GM18907 (cell line): Measurements from ENCODE around the gene HCLS1.
A peak's percentile ranks its signal among the peaks of the same experiment; 100 is the strongest.
"Not testable (repeated sequence)": the region's sequence is repeated elsewhere in the genome, so short reads cannot be mapped to it uniquely, and the experiment has no call there.

Experiments
- ATAC-seq: cut with Tn5 transposase; IDR thresholded peaks from one replicate; pipeline ENCODE4 v1.9.1; 2021; ENCODE audit warnings: mild to moderate bottlenecking, moderate library complexity; ENCODE audit not compliant: unreplicated experiment

HCLS1 gene

GRCh38 chr3:121660356-121661171 lies at the start of gene HCLS1:
TSS of gene HCLS1 (minus strand) at chr3:121660903. CDS start at chr3:121658347, 2,556 bp downstream.
- ATAC-seq: peak; percentile 88

- ATAC-seq: no peak
Observed at GRCh38 chr3:121710347-121710746, 49.6 kb upstream of the HCLS1 start.

GRCh38 chr3:121707531-121708273 lies 47.0 kb upstream of the HCLS1 start:
- no peak for ATAC-seq

GRCh38 chr3:121705541-121705940 lies 44.8 kb upstream of the HCLS1 start:
- ATAC-seq: no peak

- ATAC-seq: no peak
Observed at GRCh38 chr3:121703973-121704372, 43.3 kb upstream of the HCLS1 start.

GRCh38 chr3:121698901-121699300 lies 38.2 kb upstream of the HCLS1 start:
- no peak for ATAC-seq

GRCh38 chr3:121698476-121698875 lies 37.8 kb upstream of the HCLS1 start:
- ATAC-seq: no peak

- no peak for ATAC-seq
Observed at GRCh38 chr3:121696186-121696585, 35.5 kb upstream of the HCLS1 start.

GRCh38 chr3:121692010-121692699 lies 31.5 kb upstream of the HCLS1 start:
- no peak for ATAC-seq

GRCh38 chr3:121690777-121691405 lies 30.2 kb upstream of the HCLS1 start:
- peak; percentile 87 for ATAC-seq

- ATAC-seq: not testable (repeated sequence)
Observed at GRCh38 chr3:121688747-121689146, 28.0 kb upstream of the HCLS1 start.

GRCh38 chr3:121681792-121682191 lies 21.1 kb upstream of the HCLS1 start:
- no peak for ATAC-seq

GRCh38 chr3:121677141-121677540 lies 16.4 kb upstream of the HCLS1 start:
- no peak for ATAC-seq

- ATAC-seq: no peak
Observed at GRCh38 chr3:121670676-121671075, 10.0 kb upstream of the HCLS1 start.

GRCh38 chr3:121667333-121667732 lies 6.6 kb upstream of the HCLS1 start:
- no peak for ATAC-seq

GRCh38 chr3:121665488-121665887 lies 4.8 kb upstream of the HCLS1 start:
- ATAC-seq: no peak

GRCh38 chr3:121663171-121663847 lies 2.6 kb upstream of the HCLS1 start:
- no peak for ATAC-seq

GRCh38 chr3:121662742-121663141 lies 2.0 kb upstream of the HCLS1 start:
- no peak for ATAC-seq

- no peak for ATAC-seq
Observed at GRCh38 chr3:121661376-121661775, 673 bp upstream of the HCLS1 start.

GRCh38 chr3:121659586-121659985 lies 1.1 kb downstream of the HCLS1 start:
- ATAC-seq: no peak
